KMS-11 (cell line): ENCODE measurements around the gene LORICRIN.
A peak's percentile ranks its signal among the peaks of the same experiment; 100 is the strongest.
"Not testable (repeated sequence)": the region's sequence is repeated elsewhere in the genome, so short reads cannot be mapped to it uniquely, and the experiment has no call there.

ENCODE experiments used
- H2AFZ ChIP-seq: fragments of 200-600 bp; sonication (generic); 2 replicates; pipeline ENCODE4 v1.6.1; 2016; ENCODE audit warnings: antibody characterized with exemption, mixed run types, low read depth
- H3K27ac ChIP-seq: fragments of 200-600 bp; sonication (generic); 2 replicates; pipeline ENCODE4 v1.6.1; 2016; ENCODE audit warnings: mild to moderate bottlenecking, mixed run types
- H3K27me3 ChIP-seq: fragments of 200-600 bp; sonication (generic); 2 replicates; pipeline ENCODE4 v1.6.1; 2017; ENCODE audit warnings: mild to moderate bottlenecking, low read depth, mixed run types, moderate library complexity; ENCODE audit not compliant: insufficient read depth
- H3K36me3 ChIP-seq: fragments of 200-600 bp; sonication (generic); 2 replicates; pipeline ENCODE4 v1.6.1; 2017; ENCODE audit warnings: mild to moderate bottlenecking, mixed run types; ENCODE audit not compliant: insufficient read depth
- H3K4me1 ChIP-seq: fragments of 200-600 bp; sonication (generic); 2 replicates; pipeline ENCODE4 v1.6.1; 2016; ENCODE audit warnings: mild to moderate bottlenecking, low read depth, mixed run types; ENCODE audit not compliant: poor library complexity, severe bottlenecking
- H3K4me2 ChIP-seq: fragments of 200-600 bp; sonication (generic); 2 replicates; pipeline ENCODE4 v1.7.0; 2016; ENCODE audit warnings: mild to moderate bottlenecking, mixed run types
- H3K4me3 ChIP-seq: fragments of 200-600 bp; sonication (generic); IDR thresholded peaks from 2 replicates; pipeline ENCODE4 v1.6.1; 2017; ENCODE audit warnings: low read depth, low read length, mixed read lengths; ENCODE audit not compliant: insufficient read depth
- H3K79me2 ChIP-seq: fragments of 200-600 bp; sonication (generic); 2 replicates; pipeline ENCODE4 v1.6.1; 2016; ENCODE audit warnings: low read depth, mixed run types; ENCODE audit not compliant: insufficient read depth
- H3K9ac ChIP-seq: fragments of 200-600 bp; sonication (generic); 2 replicates; pipeline ENCODE4 v1.6.1; 2016; ENCODE audit warnings: mild to moderate bottlenecking, mixed run types
- H4K20me1 ChIP-seq: fragments of 200-600 bp; sonication (generic); 2 replicates; pipeline ENCODE4 v1.6.1; 2016; ENCODE audit warnings: mild to moderate bottlenecking, mixed run types; ENCODE audit not compliant: insufficient read depth
- TF ChIP-seq, protein P1 (sequence below): fragments of 200-600 bp; sonication (generic); conservative IDR thresholded peaks from 2 replicates; pipeline ENCODE4 v1.6.1; 2017; ENCODE audit warnings: low read depth, mild to moderate bottlenecking, antibody characterized with exemption, low read length, moderate library complexity, mixed read lengths

Gene LORICRIN

DNA sequence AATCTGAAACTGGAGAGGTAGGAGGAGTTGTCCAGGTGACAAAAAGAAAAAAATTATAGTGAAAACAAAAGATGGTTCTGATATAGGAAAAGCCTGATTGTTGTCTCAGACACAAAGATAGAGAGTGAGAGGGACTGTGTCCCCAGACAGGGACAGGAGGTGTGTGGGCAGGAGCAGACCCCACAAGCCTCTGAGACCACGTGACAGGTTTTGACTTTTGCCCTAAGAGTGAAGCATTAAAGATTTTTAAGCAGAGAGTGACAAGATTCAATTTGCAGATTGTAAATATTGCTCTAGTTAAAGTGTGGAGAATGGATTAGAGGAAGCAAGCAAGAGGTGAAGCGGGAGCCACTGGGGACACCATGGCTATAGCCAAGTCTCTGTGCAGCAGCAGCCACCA, 31.7 kb upstream of the LORICRIN start:
- Histone ChIP-seq H3K27ac (no peak overlapping the region), H3K36me3 (no peaks in the 10 kb centered on the region), H3K4me3 (no peak overlapping the region), H3K79me2 (no peaks in the 10 kb centered on the region), H2AFZ (no peak overlapping the region), H4K20me1 (no peaks in the 10 kb centered on the region), H3K4me1 (peaks cover 10% of the 10 kb centered on the region), H3K9ac (no peak overlapping the region), H3K4me2 (no peak overlapping the region), H3K27me3 (no peaks in the 10 kb centered on the region)
- TF ChIP-seq, protein P1, sequence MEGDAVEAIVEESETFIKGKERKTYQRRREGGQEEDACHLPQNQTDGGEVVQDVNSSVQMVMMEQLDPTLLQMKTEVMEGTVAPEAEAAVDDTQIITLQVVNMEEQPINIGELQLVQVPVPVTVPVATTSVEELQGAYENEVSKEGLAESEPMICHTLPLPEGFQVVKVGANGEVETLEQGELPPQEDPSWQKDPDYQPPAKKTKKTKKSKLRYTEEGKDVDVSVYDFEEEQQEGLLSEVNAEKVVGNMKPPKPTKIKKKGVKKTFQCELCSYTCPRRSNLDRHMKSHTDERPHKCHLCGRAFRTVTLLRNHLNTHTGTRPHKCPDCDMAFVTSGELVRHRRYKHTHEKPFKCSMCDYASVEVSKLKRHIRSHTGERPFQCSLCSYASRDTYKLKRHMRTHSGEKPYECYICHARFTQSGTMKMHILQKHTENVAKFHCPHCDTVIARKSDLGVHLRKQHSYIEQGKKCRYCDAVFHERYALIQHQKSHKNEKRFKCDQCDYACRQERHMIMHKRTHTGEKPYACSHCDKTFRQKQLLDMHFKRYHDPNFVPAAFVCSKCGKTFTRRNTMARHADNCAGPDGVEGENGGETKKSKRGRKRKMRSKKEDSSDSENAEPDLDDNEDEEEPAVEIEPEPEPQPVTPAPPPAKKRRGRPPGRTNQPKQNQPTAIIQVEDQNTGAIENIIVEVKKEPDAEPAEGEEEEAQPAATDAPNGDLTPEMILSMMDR, result no peak

DNA sequence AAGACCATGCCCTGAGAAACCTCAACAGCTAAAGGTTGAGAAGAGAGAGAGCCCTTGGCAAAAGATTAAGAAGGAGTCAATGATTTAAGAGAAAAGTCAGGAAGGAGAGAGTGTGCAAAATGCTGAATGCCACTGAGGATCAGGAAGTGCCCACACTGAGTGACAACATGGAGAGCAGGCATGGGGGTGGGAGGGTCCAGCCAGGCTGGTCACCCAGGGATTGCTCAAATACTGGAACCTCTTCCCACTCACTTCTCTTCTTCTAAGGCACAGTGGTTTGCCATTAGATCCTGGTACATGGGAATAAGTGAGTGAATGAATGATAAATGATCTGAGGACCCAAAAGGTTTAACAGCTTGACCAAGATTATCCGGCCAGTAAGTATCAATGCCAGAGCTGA, 31.0 kb upstream of the LORICRIN start:
- TF ChIP-seq, protein P1, result no peak
- no peaks in the 10 kb centered on the region for H3K27me3 ChIP-seq
- H3K4me3 ChIP-seq, result no peak overlapping the region
- no peaks in the 10 kb centered on the region for H4K20me1 ChIP-seq
- H3K36me3 ChIP-seq, result no peaks in the 10 kb centered on the region
- H3K4me2 ChIP-seq, result no peak overlapping the region
- H3K4me1 ChIP-seq, result peaks cover 15% of the 10 kb centered on the region
- H3K79me2 ChIP-seq, result no peaks in the 10 kb centered on the region
- no peak overlapping the region for H3K27ac ChIP-seq
- no peak overlapping the region for H3K9ac ChIP-seq
- no peak overlapping the region for H2AFZ ChIP-seq

DNA sequence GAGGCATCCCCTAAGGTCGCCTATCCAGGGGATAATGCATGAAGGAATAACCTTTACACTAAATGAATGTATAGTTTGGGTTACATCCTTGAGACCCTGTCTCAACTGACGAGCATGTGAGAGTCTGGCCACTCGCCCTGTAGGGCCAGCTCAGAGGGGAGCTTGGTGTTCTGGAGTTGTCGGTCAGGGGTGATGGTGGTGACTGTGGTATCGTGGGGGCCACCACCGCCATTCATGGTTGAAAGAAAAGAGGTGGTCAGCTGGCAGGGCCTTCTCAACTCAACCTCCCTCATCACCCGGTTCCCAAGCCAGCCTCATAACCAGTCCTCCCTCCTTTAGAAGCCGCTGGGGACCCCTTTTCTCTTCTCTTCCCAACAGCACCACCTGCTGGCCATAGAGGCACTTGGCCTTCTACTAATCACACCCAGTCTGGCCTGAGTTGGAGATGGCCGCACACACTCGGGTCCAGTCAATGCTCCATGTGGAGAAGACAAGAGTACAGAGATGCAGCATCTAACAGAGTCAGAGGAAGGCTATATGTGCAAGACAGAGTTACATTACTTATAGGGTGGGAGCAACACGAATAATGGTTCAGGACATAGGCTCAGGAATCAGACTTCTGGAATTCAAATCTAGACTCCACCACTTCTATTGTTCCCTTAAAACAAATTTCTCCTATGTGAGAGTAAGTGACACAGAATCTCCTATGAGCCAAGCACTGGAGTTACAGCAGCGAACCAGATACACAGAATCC, 30.2 kb upstream of the LORICRIN start:
- not testable (repeated sequence) for H3K4me3 ChIP-seq, H2AFZ ChIP-seq, H3K27ac ChIP-seq, H3K79me2 ChIP-seq, H3K9ac ChIP-seq, H3K27me3 ChIP-seq, H3K36me3 ChIP-seq, H4K20me1 ChIP-seq, H3K4me2 ChIP-seq
- H3K4me1 ChIP-seq, result peaks cover 15% of the 10 kb centered on the region
- TF ChIP-seq, protein P1, result peak; percentile 93

DNA sequence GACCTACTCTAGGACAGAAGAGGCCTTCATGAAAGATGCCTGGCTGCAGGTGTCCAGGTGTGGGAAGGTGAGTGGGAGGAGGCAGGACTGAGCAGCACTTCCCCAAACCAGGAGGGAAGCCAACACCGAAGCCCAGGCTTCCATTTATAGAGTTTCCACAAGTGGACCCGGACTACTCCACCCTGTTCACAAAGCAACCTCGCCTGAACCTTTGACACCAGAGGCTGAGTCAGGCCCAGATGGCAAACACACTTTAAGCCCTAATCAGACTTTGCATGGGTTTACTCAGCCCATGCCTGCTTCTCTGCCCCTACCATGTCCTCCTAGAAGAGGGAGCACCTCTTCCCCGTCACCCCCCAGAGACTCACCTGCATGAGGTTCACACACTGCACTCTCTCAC, 28.1 kb upstream of the LORICRIN start:
- Histone ChIP-seq H3K9ac (no peak overlapping the region), H3K27ac (no peak overlapping the region), H3K4me3 (no peak overlapping the region), H3K4me1 (peaks cover 16% of the 10 kb centered on the region), H4K20me1 (no peaks in the 10 kb centered on the region), H3K36me3 (no peaks in the 10 kb centered on the region), H3K27me3 (no peaks in the 10 kb centered on the region), H3K4me2 (no peak overlapping the region), H2AFZ (no peak overlapping the region), H3K79me2 (no peaks in the 10 kb centered on the region)
- TF ChIP-seq, protein P1, result no peak
